ENCODE data around the gene NBDY. TPM values are rescaled to one million over a fixed set of nuclear protein-coding genes. Genes with fewer than 3 reads are reported as not detected.

Gene NBDY
- total and polyA plus RNA-seq, 2 of the 13 experiments (the other 11 are each of a cell fraction or from before 2014, with no cell fraction given) = 1.4 to 1.7 TPM

GRCh38 chrX:56763556-56764152 is 34.6 kb downstream of the NBDY start:
- CTCF ChIA-PET (ENCODE audit: low intra/inter-chr PET ratio, low total read pairs) = interaction anchor here (1.1 kb wide), 1 partner anchor 214 kb away, joined by 5 read pairs; no protein-coding TSS in a partner anchor
- Histone ChIP-seq H2AFZ (ENCODE audit: low read length) (no peak overlapping the region), H3K9ac (ENCODE audit: insufficient read depth, low read depth, low read length) (peak overlapping the region; percentile 15; the same call in 1 of the 2 replicates), H3K27me3 (ENCODE audit: control insufficient read depth in 1 of 2, insufficient read depth in 2 of 2, low read length in 2 of 2) (no peaks in the 10 kb centered on the region), H3K9me3 (ENCODE audit: low read length) (no peaks in the 10 kb centered on the region), H4K20me1 (ENCODE audit: insufficient read depth, low read length) (no peaks in the 10 kb centered on the region), H3K79me2 (ENCODE audit: insufficient read depth, low read length) (no peaks in the 10 kb centered on the region), H3K27ac (ENCODE audit: extremely low read length, insufficient read depth, low read length) (peak overlapping the region; percentile 30), H3K4me2 (ENCODE audit: low read depth, low read length) (peak overlapping the region; percentile 39), H3K36me3 (replicated peaks in 1 of 2; ENCODE audit: control insufficient read depth in 1 of 2, insufficient read depth in 2 of 2, low read length in 2 of 2) (no peaks in the 10 kb centered on the region), H3K4me1 (ENCODE audit: insufficient read depth, low read length) (peaks cover 9% of the 10 kb centered on the region), H3K4me3 (replicated peaks in 1 of 3; ENCODE audit: insufficient read depth in 1 of 3, low read depth in 2 of 3, low read length in 3 of 3) (peak overlapping the region in 2 of 3 experiments; percentile 39 to 54; a peak in 4 of 6 replicates)
- DNase-seq (ENCODE audit: low spot score) = peak; percentile 15
- in situ Hi-C loops (cut with HindIII; ENCODE audit: extremely low pct_ligation_motif_present, low pct_unique_long_range_greater_than_20kb) = no loop called here
- intact Hi-C loops (cut with micrococcal nuclease; ENCODE audit: unreplicated experiment) = loop anchor here (10.0 kb wide), 1 partner anchor 391 kb away; no protein-coding TSS in a partner anchor
- TF ChIP-seq CREB1 (IDR thresholded peaks at IDR 0.05) (no peak), CREB1 (CRISPR knock-in tag; IDR thresholded peaks at IDR 0.05) (0 out of 2 replicates have a peak, but pooled peaks have one; percentile 16), SAP130 (CRISPR knock-in tag; IDR thresholded peaks at IDR 0.05; ENCODE audit: low read depth) (peak; percentile 29; the same call in 1 of the 2 replicates), ZBTB33 (CRISPR knock-in tag; IDR thresholded peaks at IDR 0.05) (0 out of 2 replicates have a peak, but pooled peaks have one; percentile 7), GLMP (CRISPR knock-in tag; IDR thresholded peaks at IDR 0.05; ENCODE audit: borderline replicate concordance) (no peak), CTCF (CRISPR knock-in tag; IDR thresholded peaks at IDR 0.05) (peak; percentile 34; the same call in 1 of the 2 replicates)
- 61% methylated on average over 8 of the region's 11 CpGs for WGBS (ENCODE audit: low lambda C conversion rate)
- ATAC-seq = peak; percentile 29
- POLR2A ChIA-PET = no interaction called here
- no TSS peak for BruUV-seq (replicated peaks)
- FAIRE-seq = no peak
